Keratinocyte (primary cell): ENCODE results near the gene USP20.

Experiments used
- EZH2 ChIP-seq: IDR thresholded peaks from one replicate; pipeline ENCODE4 v1.6.1; 2012; ENCODE audit warnings: inconsistent platforms, mild to moderate bottlenecking, low read length, moderate library complexity
- TF ChIP-seq, protein P1 (sequence below), 3 experiments: IDR thresholded peaks in 1 of 3; conservative IDR thresholded peaks in 1 of 3; optimal IDR thresholded peaks in 1 of 3; 2 replicates in 2 of 3; 3 replicates in 1 of 3; pipeline versions ENCODE3 to v1.5.1; 2011; ENCODE audit warnings: low read length in 3 of 3, mild to moderate bottlenecking in 3 of 3, moderate library complexity in 2 of 3, control low read depth in 1 of 3, inconsistent platforms in 1 of 3; ENCODE audit not compliant: insufficient read depth in 2 of 3; ENCODE audit errors: extremely low read depth in 1 of 3

- TF ChIP-seq EZH2: no peak
- TF ChIP-seq, protein P1, sequence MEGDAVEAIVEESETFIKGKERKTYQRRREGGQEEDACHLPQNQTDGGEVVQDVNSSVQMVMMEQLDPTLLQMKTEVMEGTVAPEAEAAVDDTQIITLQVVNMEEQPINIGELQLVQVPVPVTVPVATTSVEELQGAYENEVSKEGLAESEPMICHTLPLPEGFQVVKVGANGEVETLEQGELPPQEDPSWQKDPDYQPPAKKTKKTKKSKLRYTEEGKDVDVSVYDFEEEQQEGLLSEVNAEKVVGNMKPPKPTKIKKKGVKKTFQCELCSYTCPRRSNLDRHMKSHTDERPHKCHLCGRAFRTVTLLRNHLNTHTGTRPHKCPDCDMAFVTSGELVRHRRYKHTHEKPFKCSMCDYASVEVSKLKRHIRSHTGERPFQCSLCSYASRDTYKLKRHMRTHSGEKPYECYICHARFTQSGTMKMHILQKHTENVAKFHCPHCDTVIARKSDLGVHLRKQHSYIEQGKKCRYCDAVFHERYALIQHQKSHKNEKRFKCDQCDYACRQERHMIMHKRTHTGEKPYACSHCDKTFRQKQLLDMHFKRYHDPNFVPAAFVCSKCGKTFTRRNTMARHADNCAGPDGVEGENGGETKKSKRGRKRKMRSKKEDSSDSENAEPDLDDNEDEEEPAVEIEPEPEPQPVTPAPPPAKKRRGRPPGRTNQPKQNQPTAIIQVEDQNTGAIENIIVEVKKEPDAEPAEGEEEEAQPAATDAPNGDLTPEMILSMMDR (optimal IDR thresholded peaks at IDR 0.05 in 1 of 3, IDR thresholded peaks at IDR 0.05 in 1 of 3, conservative IDR thresholded peaks at IDR 0.05 in 1 of 3; ENCODE audit: extremely low read depth in 1 of 3, insufficient read depth in 2 of 3, low read length in 3 of 3): no peak
Measured at GRCh38 chr9:129881547-129882324, 46.5 kb downstream of the USP20 start.
